NCI-H510A (cell line): Measurements from ENCODE around the gene BHLHE41.
A peak's percentile ranks its signal among the peaks of the same experiment; 100 is the strongest.

Experiments used
- DNase-seq: peaks from one replicate; lab custom pipeline; 2025; lab: John Stamatoyannopoulos, UW

BHLHE41 gene

DNA sequence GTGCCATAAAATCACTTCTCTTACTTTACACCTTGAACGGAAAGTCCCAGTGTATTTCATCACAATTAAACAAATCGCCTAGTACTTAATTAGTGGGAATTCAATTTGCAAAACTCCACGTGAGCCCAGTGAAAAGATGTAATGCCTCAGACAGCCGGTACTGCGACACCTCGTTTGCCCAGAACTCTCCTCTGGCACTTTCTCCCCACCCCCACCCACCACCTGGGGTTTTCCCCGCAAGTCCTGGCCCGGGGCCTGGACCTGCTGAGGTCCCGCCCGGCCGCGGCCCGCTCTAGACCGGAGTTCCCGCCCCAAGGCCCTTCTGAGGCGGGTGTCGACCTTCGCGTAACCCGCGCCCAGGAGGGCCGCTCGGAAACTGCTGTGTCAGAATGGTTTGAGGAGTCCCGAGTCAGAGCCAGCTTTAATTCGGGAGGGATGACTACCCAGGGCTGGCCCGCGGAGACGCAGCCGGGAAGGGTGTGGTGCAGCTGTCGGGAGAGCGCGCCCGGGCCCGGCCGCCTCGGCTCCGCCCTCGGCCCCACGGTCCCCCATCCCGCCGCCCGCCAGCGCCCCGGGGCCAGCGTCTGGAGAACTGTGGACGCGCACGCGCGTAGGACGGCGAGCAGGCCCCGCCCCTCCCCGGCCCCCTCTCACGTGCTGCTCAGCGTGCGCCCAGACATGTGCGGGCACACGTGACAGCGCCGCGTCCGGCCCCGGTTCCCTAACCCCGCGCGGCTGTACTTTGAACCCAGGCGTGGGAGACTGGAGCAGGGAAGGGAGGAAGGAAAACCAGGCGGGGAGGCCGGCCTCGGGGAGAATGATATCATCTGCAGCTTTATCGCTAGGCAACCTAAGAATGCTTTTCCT is 10.8 kb downstream of the BHLHE41 start:
- peak; percentile 73 for DNase-seq

DNA sequence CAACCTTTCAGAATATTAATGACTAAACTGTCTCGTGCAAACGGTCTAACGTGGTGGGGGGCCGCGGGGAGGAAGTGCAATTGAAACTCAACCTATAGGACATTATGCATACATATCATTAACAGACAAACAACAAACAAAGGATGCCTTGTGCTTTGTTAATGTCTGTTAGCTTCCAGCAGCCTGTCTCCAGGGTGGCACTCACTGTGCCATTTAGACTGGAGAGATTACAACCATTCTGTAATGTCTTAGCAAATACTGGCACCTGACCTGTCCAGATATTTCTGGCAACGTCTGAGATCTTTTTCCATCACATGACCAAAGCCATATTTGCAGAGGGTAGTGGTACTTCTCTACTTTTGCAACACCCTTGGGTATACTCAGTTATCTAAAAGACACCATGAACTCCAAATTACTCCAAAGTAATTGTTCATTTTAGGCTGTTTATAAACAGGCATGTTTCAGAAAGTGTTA is 11.6 kb downstream of the BHLHE41 start:
- no peak for DNase-seq

DNA sequence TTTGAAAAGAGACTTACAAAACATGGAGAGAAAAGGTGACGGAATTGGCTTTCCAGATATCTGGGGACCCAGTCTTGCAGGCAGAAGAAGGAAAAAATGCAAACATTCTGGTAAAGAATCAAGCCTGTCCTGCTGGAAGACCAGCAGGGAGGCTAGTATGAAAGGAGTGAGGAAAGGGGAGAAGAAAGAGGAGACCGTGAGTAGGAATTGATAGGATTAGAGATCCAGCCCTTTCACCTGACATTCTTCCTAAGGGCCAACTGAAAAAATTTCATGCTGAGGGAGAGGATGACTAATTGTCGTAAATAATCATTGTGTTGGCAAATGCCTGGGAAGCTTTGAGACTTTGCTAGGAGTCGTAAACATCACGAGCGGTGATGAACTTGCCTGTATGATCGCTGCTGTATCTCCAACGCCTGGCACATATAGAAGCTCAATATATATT is 12.1 kb downstream of the BHLHE41 start:
- DNase-seq = no peak

DNA sequence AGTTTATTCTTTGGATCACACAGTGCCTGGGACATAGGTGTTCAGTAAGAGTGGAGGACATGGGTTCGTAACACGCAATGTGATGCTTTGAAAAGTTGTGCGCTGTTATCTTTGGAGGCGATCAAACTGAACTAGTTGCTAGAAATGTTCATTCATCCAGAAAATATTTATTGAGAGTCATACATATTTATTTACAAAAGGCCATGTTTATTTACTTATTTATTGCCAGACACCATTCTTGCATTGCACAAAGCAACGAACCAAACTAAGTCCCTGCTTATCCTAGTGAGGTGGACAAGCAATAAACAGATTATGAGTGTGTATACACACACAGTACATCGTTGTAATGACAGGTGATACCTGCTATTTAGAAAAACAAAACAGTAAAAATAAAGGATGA is 12.6 kb downstream of the BHLHE41 start:
- no peak for DNase-seq

DNA sequence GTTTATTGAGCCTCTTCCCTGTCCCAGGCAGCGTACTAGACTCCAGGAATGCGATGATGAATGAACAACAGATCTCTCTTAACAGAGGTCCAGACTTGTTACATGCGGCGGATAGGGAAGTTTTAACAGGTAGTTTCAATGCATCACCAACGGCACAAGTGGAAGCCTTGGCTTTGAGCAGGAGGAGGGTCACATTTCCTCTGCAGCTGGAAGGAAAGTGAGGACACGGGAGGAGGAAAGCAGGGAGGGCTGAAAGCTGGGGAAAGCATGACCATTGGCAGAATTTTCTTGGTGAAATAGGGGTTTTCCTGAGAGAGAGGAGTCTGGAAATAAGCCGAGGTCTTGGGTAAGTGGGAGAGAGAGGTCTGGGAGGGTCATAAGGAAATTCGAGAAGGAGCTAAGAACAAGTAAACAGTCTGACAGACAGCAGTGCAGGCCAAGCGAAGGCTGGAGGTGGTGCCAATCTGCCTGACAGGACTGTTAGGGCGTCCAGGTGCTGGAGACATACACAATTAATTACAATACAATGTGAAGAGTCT is 15.4 kb downstream of the BHLHE41 start:
- peak; percentile 68 for DNase-seq

DNA sequence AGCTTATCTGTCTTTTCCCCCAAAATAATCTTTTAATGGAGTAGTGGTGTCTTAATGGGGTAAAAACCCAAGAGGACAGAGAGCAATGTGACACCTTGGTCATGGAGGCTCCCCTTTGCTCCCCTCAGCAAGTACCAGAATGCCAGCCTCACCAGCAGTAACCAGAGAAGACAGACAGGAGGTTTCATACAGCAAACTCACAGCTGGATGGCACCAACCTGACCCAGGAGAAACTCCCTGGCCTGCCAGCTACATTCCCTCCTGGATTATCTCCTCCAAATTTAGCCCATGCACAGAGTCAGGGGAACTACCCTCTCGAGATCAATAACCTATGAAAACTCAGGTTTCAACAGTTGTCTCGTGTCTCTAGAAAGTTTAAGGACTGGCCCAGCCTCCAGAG is 15.9 kb downstream of the BHLHE41 start:
- no peak for DNase-seq

DNA sequence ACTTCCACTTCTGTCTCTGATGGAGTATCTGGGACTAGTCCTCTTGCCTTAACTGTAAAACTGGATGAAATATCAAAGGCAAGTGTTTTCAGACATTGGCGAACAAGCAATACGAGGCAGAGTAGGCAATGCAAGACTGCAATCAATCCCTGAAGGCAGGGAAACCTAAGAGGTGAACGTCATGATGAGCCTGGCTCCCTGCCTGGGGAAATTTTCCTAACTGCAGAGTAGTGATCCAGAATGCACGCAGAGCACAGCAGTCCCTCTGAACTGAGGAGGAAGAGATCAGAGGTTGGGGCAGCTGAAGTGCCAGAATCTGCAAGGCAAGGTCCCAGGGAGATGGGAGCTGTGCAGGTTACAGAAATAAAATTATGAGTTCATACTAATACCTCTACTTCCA is 18.5 kb downstream of the BHLHE41 start:
- no peak for DNase-seq

DNA sequence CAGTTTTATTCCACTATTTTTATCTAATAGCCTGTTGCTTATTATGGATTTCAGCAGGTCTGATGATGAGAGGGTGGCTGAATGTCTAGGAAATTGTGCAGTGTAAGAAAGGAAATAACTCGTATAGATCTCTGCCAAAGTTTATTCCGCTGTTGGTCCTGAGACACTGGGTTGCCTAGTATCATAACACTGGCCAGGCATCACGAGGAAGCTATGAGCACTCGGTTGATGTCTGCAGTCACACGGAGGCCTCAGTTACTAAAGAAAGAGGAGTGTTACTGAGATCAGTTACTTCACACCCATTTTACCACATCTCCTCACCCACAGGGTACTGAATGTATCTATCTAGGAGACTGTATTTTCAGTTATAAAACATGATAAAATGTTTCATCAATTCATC is 21.9 kb downstream of the BHLHE41 start:
- no peak for DNase-seq

DNA sequence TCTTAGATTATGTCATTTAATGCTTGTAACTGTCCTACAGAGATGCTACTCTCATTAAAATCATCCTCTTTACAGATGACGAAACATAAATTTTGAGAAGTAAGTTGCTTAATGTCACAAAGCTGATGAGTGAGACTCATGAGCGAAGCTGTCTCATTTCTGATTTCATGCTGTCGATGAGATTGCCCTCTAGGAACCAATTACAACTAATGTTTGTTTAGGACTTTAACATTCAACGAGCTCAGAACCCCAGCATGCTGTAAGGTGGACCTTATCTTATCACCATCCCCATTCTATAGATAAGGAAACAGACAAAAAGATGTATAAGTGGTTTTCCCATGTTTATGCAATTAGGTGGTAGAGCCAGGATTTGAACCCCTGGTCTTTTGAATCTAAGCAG is 23.1 kb downstream of the BHLHE41 start:
- DNase-seq = no peak

DNA sequence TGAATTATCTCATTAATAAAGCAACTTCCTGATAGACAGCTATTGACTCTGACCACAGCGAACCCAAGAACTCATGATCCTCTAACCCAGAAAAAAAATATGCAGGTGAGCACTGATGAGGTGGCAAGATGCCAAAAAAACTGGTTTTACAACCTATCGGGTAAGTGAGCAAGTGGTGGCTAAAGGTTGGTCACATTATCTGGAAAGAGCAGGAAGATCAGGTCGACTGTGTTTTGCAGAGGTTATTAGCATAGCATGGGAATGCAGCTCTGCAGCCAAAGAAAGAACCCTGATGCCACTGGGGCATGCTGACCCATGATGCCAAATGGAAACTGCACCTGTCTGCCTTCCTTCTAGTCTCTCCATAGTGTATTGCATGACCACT is 23.5 kb downstream of the BHLHE41 start:
- peak; percentile 80 for DNase-seq

DNA sequence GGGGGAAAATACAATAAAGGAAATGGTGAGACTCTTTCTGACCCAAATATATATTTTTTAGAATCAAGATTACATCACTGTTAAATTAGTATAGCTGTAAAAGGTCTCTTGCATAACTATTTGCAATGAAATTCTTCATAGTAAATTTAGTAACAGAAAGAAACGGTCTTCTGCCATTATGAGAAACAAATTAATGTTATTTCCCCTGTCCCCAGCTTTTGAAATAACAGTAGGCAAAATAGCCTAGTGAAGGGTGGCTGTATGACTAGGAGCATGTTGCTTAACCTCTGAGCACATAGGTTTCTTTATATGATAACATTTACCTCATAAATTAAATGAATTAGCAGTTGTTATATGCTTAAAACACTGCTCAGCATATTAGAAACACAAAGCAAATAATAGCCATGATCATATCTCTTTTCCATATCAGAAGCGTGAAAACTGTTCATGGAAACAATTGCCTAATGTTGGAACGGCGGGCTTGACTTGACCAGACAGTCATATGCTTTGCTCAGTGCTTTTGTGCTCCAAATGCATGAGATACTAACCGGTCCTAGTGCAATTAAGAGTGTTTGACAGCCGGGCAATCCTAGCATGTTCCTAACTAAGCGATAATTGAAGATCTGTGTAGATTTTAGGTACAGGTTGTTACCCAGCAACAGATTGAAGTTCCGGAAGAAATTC is 24.0 kb downstream of the BHLHE41 start:
- peak; percentile 46 for DNase-seq

DNA sequence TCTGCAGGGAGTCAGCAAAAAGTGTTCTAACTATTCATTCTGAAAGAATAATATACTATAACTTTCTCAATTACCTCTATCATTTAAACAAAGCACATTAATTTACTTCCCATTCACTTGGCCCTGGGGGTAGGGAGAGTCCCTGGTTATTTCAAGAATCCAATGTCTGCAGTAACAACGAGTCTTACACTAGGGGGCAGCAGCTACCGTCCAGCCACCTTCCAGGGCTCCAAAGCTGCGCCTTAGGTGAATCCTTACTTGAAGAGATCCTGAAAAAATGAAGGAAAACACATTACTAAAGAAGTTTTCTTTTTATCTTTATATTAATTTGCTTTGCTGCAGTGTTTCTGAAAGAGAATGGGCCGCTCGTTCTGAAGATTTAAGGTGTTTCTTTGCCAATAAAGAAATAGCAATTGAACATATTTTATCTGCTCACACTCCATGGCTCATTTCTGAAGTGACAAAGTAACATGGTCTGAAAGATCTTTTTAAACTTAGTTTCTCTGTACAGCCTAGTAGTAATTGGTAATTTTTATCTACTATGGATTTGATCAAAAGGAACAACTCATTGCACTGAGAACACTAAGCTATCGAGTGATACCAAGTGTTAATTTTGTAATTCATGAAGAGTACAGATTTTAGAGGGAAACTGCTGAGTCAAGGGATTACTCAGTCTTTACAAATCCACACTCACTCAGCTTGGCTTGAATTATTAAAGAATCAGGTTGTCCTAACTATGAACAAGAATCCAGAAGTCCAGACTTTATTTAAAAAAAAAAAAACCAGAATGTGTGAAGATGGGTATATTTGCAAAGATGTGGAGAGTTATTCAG is 27.6 kb downstream of the BHLHE41 start:
- peak; percentile 5 for DNase-seq

DNA sequence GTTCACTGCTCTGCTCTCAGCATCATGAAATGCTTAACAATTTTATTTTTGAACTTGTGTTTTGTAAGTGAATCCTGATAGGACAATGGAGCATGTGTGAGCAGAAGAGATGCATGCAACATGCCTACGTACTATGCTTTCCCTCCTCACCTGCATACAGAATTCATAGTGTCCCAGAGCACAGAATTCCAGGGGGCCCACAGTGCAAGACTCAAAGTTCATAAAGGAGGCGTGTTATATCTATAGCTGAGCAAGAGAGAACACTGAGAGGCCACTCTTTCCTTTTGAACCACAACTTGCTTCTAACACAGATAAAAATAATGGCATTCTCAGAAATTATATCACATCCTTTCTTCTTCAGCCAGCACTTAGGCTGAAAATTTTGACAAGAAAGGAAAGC is 28.8 kb downstream of the BHLHE41 start:
- no peak for DNase-seq

DNA sequence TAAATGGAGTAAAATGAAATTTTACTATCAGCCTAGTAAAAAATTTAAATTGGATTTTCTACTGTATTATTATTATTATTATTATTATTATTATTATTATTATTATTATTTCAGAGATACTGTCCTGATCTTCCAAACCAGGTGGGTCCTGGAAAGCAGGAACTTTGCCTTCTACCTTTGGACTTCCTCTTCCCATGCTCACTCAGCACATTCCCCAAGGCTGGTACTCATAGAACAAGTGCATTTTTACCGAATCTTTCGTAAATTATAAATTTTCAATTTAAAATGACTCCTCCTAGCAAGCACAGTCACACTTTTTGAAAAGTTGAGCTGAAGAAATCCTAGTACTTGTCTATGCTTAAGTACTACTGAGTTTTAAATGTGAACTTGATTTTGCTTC is 29.7 kb downstream of the BHLHE41 start:
- no peak for DNase-seq

DNA sequence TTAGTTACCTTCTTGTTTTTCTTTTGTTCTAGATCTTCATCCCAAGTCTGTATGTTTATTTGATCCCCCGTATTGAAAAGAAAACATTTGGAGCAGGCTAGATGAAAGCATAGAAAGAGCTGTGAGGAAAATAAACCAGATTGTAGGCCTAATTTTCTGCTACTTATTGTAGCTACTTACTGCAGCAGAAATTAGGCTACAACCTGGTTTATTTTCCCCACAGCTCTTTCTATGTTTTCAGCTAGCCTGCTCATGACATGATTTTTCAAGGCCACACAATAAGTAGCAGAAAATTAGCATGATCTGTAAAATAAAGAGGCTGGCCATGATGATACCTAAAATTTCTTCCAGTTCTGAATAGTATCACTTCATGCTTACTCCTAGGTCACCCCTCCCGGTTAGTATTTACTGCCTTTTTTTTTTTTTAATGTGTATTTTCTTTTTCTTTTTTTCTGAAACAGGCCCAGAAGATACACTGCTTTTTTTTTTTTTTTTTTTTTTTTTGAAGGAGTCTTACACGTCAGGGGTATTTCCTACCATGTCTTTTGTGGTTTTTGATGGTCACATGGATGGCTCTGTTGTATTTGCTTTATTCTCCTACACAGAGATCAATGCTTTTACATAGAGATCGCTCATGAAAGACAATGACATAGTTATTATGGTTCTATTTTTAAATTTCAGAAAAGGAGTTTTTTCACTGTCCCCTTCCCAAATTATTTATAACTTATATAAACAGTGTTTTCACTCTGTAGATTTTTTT is 32.3 kb downstream of the BHLHE41 start:
- no peak for DNase-seq

DNA sequence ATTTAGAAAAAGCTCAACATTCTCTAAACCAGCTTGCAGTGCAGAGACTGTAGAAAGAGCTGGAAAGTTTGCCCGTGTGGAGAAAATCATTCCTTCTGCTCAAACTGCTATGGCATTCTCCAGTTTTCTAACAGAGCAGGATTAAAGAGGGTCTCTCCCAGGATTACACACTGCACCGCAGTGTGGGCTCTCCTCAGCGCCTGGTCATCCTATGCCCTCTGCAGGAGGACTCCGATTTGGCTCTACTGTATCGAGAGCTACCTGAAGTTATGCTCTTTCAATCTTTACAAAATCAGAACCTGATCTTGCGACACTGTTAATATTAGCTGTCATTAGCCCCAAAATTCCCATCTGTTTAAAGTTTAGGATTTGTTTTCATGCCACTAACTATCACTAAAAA is 33.0 kb downstream of the BHLHE41 start:
- DNase-seq = no peak

DNA sequence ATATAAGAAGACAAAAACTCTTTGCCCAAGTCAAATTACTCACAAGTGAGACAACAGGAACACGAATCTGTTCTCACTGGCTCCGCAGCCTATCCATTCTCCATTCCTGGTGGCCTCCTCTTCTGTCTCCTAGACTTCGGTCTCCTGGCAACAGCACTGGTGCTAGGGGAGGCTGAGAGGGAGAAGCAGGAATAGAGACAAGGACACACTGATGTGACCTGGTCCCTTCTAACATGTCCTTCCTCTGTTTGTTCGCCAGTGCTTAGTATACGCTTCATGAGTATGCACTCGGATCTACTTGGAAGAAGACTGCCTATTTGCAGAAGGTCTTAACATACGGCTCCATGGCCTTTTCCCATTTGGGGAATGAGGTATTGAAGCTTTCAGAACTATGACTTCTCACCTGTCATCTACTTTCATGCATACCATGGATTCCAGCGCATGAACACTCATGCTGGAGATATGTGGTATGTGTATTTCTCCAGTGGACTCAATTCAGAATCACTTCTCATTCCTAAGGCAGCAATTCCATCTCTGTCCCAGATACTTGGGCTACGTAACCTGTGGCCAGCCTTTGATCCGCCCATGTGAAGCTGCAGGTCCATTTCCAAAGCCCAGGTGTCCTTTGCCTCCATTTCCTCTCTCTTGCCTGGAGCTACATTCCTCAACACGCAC is 33.9 kb downstream of the BHLHE41 start:
- DNase-seq = no peak

DNA sequence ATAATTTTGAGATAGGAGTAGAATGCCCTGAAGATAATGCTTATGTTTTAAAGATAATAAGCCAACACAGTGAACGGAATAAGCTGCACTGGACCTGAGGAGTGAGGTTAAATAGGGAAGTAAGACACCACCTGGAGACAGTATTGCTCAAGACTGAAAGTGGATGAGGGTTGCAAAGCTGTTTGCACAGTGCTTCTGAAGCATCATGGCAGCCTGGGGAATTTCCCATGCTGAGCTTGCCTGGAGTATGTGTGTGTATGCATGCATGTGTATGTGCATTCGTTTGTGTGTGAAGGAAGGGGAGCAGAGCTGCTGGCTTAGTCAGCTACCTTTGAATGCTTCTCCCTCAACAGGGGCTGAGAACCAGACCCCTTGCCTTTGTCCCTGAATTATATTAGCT is 35.8 kb downstream of the BHLHE41 start:
- DNase-seq = peak; percentile 41

DNA sequence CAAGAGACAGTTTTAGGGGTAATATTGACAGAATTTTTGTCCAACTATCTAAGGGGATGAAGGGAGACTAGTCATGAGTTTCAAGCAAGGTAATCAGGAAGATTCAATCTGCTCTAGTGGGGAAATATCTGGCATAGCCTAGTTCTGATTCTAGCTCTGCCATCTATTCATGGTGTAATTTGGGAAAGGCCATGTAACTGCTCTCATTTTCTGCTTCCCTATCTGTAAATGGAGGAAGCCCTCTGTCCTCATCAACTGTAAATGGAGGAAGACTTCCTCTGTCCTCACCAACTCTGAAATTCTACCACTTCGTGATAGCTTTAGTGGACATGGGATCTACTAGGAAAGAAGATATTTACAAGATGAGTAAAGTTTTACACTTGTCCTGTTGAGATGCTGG is 37.9 kb downstream of the BHLHE41 start:
- no peak for DNase-seq

DNA sequence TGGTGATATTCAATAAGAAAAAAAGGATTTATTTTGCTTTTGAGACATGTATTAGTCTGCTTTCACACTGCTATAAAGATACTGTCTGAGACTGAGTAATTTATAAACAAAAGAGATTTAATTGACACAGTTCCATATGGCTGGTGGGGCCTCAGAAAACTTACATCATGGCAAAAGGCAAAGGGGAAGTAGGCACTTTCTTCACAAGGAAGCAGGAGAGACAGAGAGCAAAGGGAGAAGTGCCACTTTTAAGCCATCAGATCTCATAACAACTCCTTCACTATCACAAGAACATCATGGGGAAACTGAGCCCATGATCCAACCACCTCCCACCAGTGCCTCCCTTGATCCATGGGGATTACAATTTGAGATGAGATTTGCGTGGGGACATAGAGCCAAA is 43.9 kb downstream of the BHLHE41 start:
- DNase-seq = no peak
